Astrocyte (in vitro differentiated cells and primary cell): ENCODE results near the gene ULK4.

ENCODE experiments used
- EZH2 ChIP-seq: IDR thresholded peaks from 2 replicates; pipeline ENCODE4 v1.6.1; 2012; ENCODE audit warnings: mild to moderate bottlenecking, low read length, inconsistent platforms; ENCODE audit not compliant: insufficient read depth
- TF ChIP-seq, protein P1 (sequence below): IDR thresholded peaks from 2 replicates; pipeline ENCODE4 v1.5.1; 2011; ENCODE audit warnings: low read depth, mild to moderate bottlenecking, inconsistent platforms, low read length, moderate library complexity; ENCODE audit not compliant: insufficient read depth

DNA sequence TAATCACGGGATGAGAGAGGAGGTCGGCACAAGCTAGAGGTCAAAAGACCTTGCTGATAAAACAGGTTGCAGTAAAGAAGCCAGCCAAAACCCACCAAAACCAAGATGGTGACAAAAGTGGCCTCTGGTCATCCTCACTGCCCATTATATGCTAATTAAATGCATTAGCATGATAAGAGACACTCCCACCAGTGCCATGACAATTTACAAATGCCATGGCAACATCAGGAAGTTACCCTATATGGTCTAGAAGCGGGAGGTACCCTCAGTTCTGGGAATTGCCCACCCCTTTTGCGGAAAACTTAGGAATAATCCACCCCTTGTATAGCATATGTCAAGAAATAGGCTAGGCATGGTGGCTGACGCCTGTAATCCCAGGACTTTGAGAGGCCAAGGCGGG, 4.3 kb upstream of the ULK4 start:
- TF ChIP-seq, protein P1, sequence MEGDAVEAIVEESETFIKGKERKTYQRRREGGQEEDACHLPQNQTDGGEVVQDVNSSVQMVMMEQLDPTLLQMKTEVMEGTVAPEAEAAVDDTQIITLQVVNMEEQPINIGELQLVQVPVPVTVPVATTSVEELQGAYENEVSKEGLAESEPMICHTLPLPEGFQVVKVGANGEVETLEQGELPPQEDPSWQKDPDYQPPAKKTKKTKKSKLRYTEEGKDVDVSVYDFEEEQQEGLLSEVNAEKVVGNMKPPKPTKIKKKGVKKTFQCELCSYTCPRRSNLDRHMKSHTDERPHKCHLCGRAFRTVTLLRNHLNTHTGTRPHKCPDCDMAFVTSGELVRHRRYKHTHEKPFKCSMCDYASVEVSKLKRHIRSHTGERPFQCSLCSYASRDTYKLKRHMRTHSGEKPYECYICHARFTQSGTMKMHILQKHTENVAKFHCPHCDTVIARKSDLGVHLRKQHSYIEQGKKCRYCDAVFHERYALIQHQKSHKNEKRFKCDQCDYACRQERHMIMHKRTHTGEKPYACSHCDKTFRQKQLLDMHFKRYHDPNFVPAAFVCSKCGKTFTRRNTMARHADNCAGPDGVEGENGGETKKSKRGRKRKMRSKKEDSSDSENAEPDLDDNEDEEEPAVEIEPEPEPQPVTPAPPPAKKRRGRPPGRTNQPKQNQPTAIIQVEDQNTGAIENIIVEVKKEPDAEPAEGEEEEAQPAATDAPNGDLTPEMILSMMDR: no peak
- no peak for TF ChIP-seq EZH2
